ENCODE results near the gene LIN7A.
"Not testable (repeated sequence)": the region's sequence is repeated elsewhere in the genome, so short reads cannot be mapped to it uniquely, and the experiment has no call there.

LIN7A gene

DNA sequence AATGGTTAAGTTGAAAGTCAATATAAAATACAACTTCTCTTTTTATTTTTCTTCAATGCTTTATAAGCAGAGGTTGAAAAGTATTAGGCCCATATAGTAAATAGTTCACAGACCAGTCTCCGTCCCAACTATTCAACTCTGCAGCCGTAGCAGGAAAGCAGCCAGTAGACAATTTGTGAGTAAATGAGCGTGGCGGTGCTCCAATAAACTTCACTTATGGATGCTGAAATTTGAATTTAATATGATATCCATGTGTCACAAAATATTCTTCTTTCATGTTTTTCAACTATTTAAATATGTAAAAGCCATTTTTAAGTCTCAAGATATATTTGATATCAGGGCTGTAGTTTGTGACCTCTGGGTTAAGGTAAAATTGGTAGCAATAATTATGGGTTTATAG lies 17.7 kb downstream of the LIN7A start:
- DNase-seq (ENCODE audit: low spot score) = no peak

GRCh38 chr12:80917651-80918050 lies 20.1 kb downstream of the LIN7A start:
- no peak for DNase-seq (ENCODE audit: low spot score)

DNA sequence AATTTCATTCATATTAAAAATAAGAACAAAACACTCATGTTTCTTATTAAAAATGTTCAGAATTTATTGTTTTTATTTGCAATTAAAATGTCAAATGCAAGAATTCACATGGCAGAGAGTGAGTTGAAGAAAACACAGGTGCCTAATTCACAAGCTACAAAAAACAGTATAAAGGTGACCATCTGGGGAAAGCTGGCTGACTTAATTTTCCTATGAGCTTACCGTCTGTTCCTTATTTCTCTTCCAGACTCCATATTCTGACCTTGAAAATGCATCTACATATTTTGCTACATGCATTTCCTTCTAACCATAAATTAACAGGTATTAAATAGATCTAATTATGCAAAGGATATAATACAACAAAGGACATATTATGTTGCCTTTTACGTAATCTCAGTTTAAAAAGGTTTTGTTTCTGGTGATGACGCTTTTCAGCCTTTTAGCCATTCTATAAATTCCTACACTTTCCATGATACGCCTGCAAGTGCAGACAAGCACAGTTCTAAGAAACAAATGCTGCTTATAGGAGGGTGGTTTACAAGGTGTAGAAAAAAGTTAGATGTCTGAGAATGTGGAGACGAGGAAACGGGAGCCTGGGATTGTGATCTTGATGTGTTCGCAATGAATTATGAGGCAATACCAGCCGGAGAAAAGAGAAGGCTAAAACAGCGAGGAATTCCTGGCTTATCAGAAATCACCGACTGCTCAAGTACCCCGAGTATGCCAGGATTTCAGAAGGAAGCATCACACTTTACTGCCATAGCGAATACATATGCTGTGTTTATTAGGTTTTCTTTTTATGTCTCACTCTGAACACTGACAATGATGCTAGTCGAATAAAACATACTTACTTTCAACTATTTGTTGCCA lies 24.6 kb downstream of the LIN7A start:
- DNase-seq (ENCODE audit: low spot score) = no peak

- no peak for DNase-seq (ENCODE audit: low spot score)
These were observed 28.4 kb downstream of the LIN7A start for GRCh38 chr12:80909370-80909769.

DNA sequence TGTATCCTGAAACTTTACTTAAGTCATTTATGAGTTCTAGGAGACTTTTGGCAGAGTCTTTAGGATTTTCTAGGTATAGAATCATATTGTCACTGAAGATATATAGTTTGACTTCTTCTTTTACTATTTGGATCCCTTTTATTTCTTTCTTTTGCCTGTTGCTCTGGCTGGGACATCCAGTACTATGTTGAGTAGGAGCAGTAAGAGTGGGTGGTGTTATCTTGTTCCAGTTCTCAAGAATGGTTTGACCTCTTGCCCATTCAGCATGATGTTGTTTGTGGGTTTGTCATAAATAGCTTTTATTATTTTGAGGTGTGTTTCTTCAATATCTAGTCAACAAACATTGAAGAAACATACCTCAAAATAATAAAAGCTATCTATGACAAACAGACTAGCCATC lies 35.0 kb downstream of the LIN7A start:
- no peak for DNase-seq (ENCODE audit: low spot score)

DNA sequence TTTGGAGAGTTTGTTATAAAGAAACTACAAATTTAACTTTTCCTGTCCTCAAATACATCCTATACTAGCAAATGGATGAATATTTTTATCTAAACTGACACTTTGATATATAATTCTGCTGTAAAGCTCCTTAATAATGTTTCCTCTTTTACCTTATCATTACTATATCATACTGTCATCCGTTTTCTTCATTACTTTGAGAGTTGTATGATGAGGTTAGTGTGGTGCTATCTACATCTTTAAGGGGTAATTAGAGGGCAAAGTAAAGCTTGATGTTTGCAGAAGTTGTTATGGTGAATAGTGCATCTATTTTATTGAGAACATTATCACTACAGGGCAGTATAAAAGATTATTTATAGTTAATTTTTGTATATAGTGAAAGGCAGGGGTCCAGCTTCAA lies 36.1 kb downstream of the LIN7A start:
- no peak for DNase-seq (ENCODE audit: low spot score)

GRCh38 chr12:80895240-80895639 lies 42.5 kb downstream of the LIN7A start:
- DNase-seq (ENCODE audit: low spot score) = no peak

GRCh38 chr12:80894179-80894578 lies 43.6 kb downstream of the LIN7A start:
- DNase-seq (ENCODE audit: low spot score) = no peak

DNA sequence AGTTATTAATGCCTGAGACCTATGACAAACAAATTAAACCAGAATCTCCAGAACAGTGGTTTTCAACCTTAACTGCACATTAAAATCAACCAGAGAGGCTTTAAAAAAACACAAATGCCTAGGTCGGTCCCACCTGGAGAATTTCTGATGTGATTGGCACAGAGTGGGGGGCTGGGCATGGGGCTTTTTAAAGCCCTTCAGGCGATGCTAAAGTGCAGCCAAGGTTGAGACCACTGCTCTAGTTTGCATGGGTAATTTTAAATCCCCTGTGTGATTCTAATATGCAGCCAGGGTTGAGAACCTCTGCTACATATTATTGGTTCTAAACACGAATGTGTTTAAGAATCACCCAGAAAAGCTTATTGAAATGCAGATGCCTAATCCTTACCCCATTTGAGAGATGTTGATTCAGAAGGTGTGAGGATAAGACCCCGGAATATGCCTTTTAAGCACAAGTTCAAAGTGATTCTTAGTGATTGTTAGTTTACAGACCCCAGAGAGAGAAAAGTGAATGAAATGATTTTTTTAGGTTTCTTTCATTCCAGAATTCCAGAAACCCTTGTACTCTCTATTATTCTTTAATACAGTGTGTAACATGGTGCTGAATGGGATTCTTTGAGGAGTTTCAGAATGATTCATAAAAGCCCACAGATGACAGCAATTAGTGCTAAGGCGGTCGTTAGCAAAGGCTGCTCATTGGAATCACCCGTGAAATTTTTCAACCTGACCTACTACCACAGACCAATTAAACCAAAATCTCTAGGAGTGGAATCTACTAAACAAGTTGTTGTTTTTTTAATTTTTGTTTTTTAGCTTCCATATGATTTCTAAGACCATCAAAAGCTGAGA lies 44.9 kb downstream of the LIN7A start:
- DNase-seq (ENCODE audit: low spot score) = no peak

DNA sequence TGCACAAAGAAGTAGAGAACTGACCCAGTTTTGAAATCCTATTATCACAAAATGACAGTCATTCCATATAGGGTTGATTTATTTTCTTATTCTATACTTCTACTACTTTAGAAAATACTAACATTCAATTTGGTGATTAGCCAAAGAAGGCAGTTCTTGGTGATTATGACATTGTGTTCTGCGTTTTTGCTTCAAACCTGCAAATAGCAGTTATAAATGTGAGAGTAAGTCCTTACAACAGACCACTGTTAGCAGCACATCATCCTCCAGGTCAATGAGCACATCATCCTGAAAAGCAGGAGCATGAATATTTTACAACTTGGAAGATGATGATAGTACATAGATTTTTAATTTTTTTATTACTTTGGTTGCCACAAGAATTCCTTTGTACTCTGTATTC lies 53.1 kb downstream of the LIN7A start:
- no peak for DNase-seq (ENCODE audit: low spot score)

- DNase-seq (ENCODE audit: low spot score) = no peak
These were observed 56.6 kb downstream of the LIN7A start for GRCh38 chr12:80881106-80881505.

DNA sequence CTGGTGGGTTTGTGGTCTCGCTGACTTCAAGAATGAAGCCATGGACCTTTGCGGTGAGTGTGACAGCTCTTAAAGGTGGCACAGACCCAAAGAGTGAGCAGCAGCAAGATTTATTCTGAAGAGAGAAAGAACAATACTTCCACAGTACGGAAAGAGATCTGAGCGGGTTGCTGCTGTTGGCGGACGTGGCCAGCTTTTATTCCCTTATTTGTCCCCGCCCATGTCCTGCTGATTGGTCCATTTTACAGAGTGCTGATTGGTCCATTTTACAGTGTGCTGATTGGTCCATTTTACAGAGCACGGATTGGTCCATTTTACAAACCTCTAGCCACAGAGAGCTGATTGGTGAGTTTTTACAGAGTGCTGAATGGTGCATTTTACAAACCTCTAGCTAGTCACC lies 59.3 kb downstream of the LIN7A start:
- DNase-seq (ENCODE audit: low spot score) = not testable (repeated sequence)

DNA sequence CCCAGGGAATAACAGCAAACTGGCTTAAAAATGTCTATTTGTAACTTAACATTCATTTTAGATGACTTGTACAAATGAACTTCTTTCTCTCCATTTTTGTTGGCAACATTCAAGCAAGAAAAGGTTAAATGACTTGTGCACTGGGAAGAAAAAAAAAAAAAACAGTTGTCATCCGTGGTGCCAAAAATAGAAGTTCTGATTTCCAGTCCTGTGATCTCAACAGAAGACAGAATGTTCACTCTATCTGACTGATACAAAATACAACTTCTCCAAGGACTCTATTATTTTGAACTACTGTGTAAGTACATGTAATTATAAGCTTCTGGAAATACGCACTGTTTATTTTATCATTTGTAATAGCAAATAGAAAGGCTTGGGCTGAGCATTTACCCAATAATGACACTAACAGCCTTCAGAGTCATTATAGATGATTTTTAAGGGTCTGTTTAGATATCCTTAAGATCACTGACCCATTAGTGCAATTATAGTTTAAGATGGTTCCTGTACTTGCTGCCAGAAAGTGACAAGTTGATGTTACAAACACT lies 59.9 kb downstream of the LIN7A start:
- no peak for DNase-seq (ENCODE audit: low spot score)

DNA sequence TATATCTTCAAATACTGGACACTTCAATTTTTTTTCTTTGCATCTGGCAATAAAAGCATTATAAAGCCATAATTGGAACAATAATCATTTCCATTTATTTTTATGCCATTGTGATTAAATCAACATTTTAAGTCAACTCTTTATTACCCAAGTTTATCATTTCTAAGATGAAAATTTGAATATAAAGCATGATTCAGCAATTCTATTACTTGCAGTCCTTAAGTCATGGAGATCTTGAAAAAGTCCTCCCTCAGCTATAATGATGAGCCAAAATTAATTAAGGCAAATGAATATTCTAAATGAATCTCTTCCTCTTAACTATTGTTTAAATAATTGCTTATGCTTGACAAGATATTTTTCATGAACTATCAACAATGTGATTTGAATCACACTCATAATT lies 65.7 kb downstream of the LIN7A start:
- no peak for DNase-seq (ENCODE audit: low spot score)

DNA sequence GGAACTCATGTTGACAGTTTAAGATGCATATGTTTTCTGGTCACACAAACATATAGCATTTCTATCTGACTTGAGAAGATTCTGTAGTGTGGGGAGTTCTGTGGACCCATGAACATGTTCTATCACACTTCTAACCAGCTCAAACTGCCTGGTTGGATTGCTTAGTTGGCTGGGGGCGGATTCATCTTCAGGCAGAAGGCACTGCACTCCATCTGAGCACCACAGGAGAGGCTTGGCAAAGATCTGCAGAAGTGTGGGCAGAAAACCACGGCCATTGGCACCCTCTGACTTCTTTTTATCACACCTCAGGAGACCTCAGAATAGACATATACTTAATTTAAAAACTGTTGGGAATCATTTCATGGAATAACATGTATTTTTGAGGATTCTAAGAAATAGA lies 68.5 kb downstream of the LIN7A start:
- no peak for DNase-seq (ENCODE audit: low spot score)

- no peak for DNase-seq (ENCODE audit: low spot score)
These were observed 69.2 kb downstream of the LIN7A start for GRCh38 chr12:80868576-80868975.

DNA sequence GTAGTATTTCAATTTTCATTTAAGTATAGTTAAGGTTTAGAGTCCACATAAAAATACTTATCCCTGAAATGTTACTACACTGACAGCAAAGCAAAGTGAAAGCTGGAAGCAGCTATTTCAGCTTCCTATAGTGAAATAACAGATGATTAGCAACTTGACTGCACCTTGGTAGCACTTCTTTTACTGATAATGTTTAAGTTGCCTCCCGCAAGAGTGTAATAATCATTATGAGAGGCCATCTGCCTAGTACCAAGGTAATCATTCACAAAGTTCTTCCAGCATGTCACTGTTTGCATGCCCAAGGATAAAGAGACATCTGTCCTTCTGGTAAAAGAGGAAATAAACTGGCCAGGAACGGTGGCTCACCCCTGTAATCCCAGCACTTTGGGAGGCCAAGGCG lies 69.8 kb downstream of the LIN7A start:
- DNase-seq (ENCODE audit: low spot score) = no peak

DNA sequence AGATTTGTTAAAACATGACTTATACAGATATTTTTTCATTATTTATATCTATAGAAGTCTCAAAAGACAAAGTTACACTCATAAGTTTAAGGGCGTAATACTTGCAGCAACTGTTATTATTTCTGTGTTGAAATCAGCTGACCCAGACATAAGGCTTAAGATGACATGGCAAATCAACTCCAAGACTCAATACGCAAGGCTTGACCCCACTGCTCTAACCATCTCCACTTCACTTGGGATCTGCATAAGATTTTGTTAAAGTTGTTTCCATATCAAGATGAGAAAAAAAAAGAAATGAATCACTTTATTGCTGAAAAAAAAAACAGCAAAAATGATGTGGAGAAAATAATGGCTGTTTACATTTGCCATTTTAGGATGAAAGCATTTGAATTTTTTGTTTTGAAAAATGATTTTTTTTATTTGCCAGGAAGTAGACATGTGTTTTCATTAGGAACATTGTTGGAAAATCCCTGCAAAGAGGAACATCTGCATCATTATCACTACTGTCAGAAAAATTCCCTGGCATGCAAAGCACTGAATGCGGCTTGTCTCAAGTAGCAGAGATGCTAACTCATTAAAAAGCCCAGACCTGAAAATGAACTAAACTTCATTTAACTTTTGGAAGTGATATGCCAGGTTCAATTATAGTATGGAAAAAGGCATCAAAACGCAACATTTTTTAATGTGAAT lies 73.5 kb downstream of the LIN7A start:
- DNase-seq (ENCODE audit: low spot score) = no peak

DNA sequence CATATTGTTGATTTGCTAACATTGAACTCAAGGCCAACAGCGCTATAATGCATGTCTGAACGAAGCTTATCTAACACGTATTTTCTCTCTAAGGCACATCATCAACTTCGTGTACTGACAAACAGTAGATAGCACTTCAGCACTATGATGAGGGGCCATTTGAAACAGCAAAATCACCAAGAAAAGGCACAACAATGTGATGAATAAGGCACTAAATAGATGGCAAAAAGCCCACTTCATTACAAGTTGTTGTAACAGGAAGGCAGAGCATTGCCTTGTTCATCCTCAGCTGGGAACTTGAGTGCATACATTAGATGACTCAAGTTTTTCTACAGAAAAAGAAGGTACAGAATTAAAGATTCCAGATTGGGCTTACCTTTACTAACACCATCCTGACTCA lies 75.2 kb downstream of the LIN7A start:
- no peak for DNase-seq (ENCODE audit: low spot score)

DNA sequence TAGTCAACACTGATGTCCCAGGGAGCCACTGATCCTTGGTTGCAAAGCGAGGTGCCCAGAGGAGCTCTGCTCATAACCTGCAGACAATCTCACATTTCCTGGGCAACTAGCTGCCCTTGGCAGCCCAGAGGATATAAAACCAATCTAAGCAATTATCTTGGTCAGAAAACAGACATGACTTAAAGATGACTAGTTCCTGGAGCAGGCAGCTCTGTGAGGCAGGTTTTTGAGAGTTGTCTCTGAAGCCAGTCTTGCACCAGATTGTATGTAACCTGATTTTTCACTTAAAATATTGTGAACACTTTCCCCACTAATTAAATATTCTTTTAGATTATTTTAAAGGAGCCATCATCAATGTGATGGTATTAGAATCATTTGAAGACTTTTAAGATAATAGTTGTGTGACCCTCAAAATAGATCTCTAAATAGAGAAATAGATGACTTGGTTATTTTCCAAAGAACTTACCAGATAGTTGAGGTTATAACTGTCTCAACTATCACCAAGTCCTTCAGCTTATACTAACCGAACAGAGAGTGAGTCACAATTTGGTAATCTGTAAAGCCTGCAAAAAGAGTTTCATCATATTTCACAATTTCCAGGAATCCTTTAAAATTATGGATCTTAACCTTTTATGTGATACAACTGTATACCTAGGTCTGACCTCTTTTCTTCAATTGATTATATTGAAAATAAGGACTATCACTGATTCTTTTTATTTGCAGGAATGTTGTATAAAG lies 75.9 kb downstream of the LIN7A start:
- no peak for DNase-seq (ENCODE audit: low spot score)

DNA sequence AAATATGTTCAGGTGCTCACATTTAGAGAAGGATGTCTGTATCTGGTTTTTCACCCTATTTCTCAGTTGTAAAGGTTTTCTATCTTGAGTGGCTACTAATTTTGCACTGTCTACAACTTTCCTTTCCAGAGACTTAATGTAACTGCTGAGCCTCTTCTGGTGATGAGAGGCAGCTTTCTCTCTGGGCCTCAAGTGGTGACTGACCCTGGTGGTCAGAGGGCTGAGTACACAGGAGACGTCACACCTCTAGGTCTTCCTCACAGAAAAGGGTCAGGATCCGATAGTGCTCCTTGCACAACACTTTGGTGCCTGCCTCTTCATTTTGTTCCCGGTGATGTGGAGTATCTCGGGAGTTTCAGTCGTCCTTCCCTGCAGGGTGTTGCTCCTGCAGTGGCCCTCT lies 76.8 kb downstream of the LIN7A start:
- DNase-seq (ENCODE audit: low spot score) = no peak

DNA sequence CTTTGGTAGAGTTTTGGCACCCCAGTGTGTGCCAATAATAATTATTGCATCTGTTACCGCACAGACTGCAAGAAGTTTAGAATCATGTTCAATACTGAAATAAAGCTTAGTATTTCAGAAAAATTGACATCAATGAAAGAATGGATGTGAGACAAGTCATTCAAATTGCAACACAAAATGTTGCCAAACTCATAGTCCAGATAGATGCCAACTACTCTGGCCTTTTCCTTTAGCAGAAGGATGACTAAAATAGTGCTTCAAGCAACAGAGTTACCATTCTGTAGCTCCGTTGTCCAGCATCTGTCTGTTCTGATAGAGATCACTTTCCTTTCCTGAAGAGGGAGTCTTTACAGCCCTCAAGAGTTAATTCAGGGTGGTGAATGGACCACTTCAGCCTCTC lies 77.5 kb downstream of the LIN7A start:
- no peak for DNase-seq (ENCODE audit: low spot score)
